ENCODE results near the gene HIRIP3. TPM values are rescaled to one million over a fixed set of nuclear protein-coding genes. Genes with fewer than 3 reads are reported as not detected.
A peak's percentile ranks its signal among the peaks of the same experiment; 100 is the strongest.
"Not testable (repeated sequence)": the region's sequence is repeated elsewhere in the genome, so short reads cannot be mapped to it uniquely, and the experiment has no call there.

Gene HIRIP3
- 10 to 100 TPM; 39.5 to 41.4 TPM for total RNA-seq

- Mint-ChIP-seq H3K27ac (peak within 1 kb of the TSS; percentile 99), H3K9me3 (no peaks in the 10 kb centered on the region), H3K4me1 (peaks cover 30% of the 10 kb centered on the region), H3K27me3 (no peaks in the 10 kb centered on the region), H3K4me3 (peak within 1 kb of the TSS; percentile 99), H3K36me3 (peaks cover 29% of the 10 kb centered on the region)
- peak; percentile 89 for DNase-seq
These were observed at the start of gene HIRIP3 for GRCh38 chr16:29995324-29995910. HIRIP3 (minus strand) TSS chr16:29995617; CDS start chr16:29995605, 12 bp downstream.

DNA sequence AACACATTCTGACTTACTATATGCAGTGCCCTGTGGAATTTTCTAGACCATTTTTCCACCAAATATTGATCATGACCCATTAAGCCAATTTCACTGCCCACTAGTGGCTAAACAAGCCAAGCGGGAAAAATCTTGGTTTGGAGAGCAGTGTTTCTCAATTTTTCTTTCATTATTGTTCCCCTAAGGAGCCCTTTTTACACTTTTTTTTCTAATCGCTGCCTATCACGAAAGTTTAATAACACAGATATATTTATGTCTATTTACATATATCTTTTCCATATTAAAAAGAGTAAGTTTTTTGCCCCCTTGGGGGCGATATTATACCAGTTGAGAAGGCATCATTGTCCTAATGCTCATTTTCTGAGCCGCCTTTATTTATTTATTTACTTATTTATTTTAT lies 46.4 kb upstream of the HIRIP3 start:
- no peaks in the 10 kb centered on the region for H3K9me3 Mint-ChIP-seq
- DNase-seq: no peak
- H3K4me1 Mint-ChIP-seq: peaks cover 2% of the 10 kb centered on the region
- no peaks in the 10 kb centered on the region for H3K36me3 Mint-ChIP-seq
- peaks cover 8% of the 10 kb centered on the region for H3K27me3 Mint-ChIP-seq
- no peak overlapping the region for H3K4me3 Mint-ChIP-seq
- no peak overlapping the region for H3K27ac Mint-ChIP-seq

- not testable (repeated sequence) for H3K27me3 Mint-ChIP-seq, H3K9me3 Mint-ChIP-seq, H3K4me1 Mint-ChIP-seq, H3K4me3 Mint-ChIP-seq, H3K36me3 Mint-ChIP-seq, DNase-seq, H3K27ac Mint-ChIP-seq
These were observed 45.3 kb upstream of the HIRIP3 start for GRCh38 chr16:30040690-30041089.

DNA sequence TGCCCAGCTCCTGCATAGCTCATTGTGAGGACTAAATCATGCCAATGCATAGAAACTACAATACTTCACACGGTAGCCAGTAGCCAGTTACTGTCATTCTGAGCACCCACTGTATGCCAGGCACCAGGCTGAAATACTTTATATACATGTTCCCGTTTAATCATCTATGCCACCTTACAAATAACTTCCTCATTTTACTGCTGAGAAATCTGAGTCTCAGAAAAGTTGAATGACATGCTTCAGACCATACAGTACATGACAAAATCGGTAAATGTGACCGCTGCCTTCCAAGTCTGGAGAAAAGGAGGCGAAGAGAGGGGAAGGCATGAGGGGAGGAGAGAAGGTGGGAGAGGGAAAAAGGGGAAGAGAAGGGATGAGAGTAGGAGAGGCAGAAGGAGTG lies 44.8 kb upstream of the HIRIP3 start:
- H3K27ac Mint-ChIP-seq: no peak overlapping the region
- H3K27me3 Mint-ChIP-seq: peaks cover 11% of the 10 kb centered on the region
- no peak overlapping the region for H3K4me3 Mint-ChIP-seq
- H3K9me3 Mint-ChIP-seq: no peaks in the 10 kb centered on the region
- no peaks in the 10 kb centered on the region for H3K36me3 Mint-ChIP-seq
- H3K4me1 Mint-ChIP-seq: peaks cover 2% of the 10 kb centered on the region
- DNase-seq: no peak

- H3K27ac Mint-ChIP-seq: no peak overlapping the region
- H3K9me3 Mint-ChIP-seq: no peaks in the 10 kb centered on the region
- no peaks in the 10 kb centered on the region for H3K36me3 Mint-ChIP-seq
- DNase-seq: no peak
- no peak overlapping the region for H3K4me3 Mint-ChIP-seq
- H3K4me1 Mint-ChIP-seq: peaks cover 6% of the 10 kb centered on the region
- peaks cover 63% of the 10 kb centered on the region for H3K27me3 Mint-ChIP-seq
These were observed 37.9 kb upstream of the HIRIP3 start for GRCh38 chr16:30033270-30033669.

DNA sequence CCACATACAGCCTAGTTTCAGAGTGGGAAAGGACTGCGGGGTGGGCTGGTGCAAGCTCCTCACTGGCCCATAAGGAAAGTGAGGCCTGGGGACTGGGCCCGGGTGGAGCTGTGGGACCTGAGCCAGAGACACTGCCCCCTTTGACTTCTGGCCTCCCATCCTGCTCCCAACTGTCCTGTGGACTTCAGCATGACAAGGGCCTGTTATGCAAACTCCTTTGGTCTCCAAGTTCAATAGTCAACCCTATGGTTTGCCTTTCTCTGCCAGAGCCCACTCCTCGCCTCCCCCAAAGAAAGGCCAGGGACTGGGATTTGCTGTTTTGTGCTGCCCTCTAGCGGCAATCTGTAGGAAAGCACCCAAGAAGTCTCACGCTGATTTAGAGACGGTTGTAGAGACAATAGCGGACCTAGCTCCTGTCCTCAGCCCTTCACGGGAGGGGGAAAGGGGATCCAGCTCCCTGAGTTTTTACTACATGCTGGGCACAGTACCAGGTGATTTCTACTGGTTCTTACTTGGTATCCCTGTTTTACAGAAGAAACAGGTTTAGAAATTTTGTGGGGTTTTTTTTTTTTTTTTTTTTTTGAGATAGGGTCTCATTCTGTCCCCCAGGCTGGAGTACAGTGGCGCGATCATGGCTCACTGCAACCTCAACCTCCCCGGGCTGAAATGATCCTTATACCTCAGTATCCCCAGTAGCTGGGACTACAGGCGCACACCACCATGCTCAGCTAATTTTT lies 36.8 kb upstream of the HIRIP3 start:
- Mint-ChIP-seq H3K27ac (no peak overlapping the region), H3K27me3 (peaks cover 74% of the 10 kb centered on the region), H3K4me3 (no peak overlapping the region), H3K36me3 (no peaks in the 10 kb centered on the region), H3K9me3 (no peaks in the 10 kb centered on the region), H3K4me1 (peaks cover 6% of the 10 kb centered on the region)
- peak; percentile 64 for DNase-seq

DNA sequence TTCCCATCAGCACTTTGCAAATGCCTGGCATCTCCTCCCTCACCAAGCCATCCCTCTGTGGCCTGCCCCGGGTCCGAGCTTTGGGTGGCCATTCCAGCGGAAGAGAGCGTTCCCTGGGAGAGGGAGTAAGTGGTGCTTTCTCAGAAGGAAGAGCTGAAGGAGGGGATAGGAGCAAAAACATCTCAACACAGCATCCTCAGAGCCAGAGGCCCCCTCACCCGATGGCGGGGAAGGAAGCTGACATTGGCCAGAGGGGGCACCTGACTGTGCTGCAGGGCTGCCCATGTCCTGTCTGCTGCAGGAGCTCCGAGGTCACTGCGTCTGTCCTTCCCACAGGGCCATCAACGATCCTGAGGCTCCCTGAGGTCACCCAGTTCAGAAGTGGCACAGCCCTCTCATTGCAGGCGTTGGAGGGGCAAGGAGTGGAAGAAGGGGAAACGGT lies 36.1 kb upstream of the HIRIP3 start:
- peaks cover 6% of the 10 kb centered on the region for H3K4me1 Mint-ChIP-seq
- DNase-seq: no peak
- H3K4me3 Mint-ChIP-seq: no peak overlapping the region
- H3K27me3 Mint-ChIP-seq: peaks cover 79% of the 10 kb centered on the region
- H3K27ac Mint-ChIP-seq: no peak overlapping the region
- H3K9me3 Mint-ChIP-seq: no peaks in the 10 kb centered on the region
- H3K36me3 Mint-ChIP-seq: no peaks in the 10 kb centered on the region

GRCh38 chr16:30030841-30031413 lies 35.5 kb upstream of the HIRIP3 start, which contains the start of gene TLCD3B:
TLCD3B (minus strand) TSS chr16:30031271; CDS start chr16:30030527, 744 bp downstream.
- no peak for DNase-seq
- H3K9me3 Mint-ChIP-seq: no peaks in the 10 kb centered on the region
- H3K27ac Mint-ChIP-seq: no peak within 1 kb of the TSS
- H3K27me3 Mint-ChIP-seq: peaks cover 79% of the 10 kb centered on the region
- H3K4me1 Mint-ChIP-seq: peaks cover 6% of the 10 kb centered on the region
- no peaks in the 10 kb centered on the region for H3K36me3 Mint-ChIP-seq
- H3K4me3 Mint-ChIP-seq: peak within 1 kb of the TSS; percentile 29

DNA sequence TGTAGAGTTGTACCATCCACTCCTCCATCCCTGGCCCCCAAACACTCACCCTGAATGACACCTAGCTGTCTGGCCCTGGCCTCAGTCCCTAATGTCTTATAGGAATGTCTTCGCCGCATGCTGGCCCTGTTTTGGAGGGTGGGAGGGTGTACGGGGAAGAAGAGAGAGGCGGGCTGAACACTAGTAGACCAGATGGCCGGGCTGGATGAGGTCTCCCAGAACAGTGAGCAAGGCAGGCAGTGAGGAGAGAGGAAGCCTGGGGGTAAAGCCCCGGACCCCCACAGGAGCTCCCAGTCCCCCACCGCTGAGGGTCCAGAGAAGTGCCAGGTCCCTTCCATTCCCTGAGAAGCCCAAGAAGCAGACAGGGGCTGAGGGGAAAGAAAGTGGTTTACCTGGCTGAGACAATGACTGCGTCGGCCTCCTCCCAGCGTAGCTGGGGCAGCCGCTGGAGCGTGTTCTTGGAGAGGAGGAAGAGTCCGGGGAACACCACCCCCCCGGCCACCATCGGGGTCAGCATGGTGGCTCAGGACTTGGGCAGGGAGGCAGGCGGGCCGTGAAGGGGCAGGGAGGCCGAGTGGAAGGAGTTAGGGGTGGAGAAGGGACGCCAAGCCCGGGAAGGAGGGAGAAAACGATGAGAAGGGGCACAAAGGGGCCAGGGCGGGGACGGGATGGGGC lies 34.7 kb upstream of the HIRIP3 start:
- Mint-ChIP-seq H3K36me3 (no peaks in the 10 kb centered on the region), H3K4me1 (peaks cover 4% of the 10 kb centered on the region), H3K27me3 (peaks cover 75% of the 10 kb centered on the region), H3K9me3 (no peaks in the 10 kb centered on the region), H3K4me3 (peak overlapping the region; percentile 29), H3K27ac (no peak overlapping the region)
- no peak for DNase-seq

- H3K4me3 Mint-ChIP-seq: no peak overlapping the region
- H3K36me3 Mint-ChIP-seq: no peaks in the 10 kb centered on the region
- H3K27ac Mint-ChIP-seq: no peak overlapping the region
- no peaks in the 10 kb centered on the region for H3K9me3 Mint-ChIP-seq
- peaks cover 67% of the 10 kb centered on the region for H3K27me3 Mint-ChIP-seq
- peak; percentile 45 for DNase-seq
- H3K4me1 Mint-ChIP-seq: peaks cover 3% of the 10 kb centered on the region
These were observed 33.1 kb upstream of the HIRIP3 start for GRCh38 chr16:30028438-30029076.

- Mint-ChIP-seq H3K27ac (no peak overlapping the region), H3K27me3 (peaks cover 60% of the 10 kb centered on the region), H3K4me3 (no peak overlapping the region), H3K36me3 (no peaks in the 10 kb centered on the region), H3K4me1 (peaks cover 3% of the 10 kb centered on the region), H3K9me3 (no peaks in the 10 kb centered on the region)
- DNase-seq: no peak
These were observed 32.4 kb upstream of the HIRIP3 start for GRCh38 chr16:30027588-30028437.

GRCh38 chr16:30026449-30026848 lies 31.0 kb upstream of the HIRIP3 start:
- H3K27ac Mint-ChIP-seq: no peak overlapping the region
- H3K4me1 Mint-ChIP-seq: peaks cover 3% of the 10 kb centered on the region
- no peaks in the 10 kb centered on the region for H3K9me3 Mint-ChIP-seq
- no peaks in the 10 kb centered on the region for H3K36me3 Mint-ChIP-seq
- no peak overlapping the region for H3K4me3 Mint-ChIP-seq
- H3K27me3 Mint-ChIP-seq: peaks cover 46% of the 10 kb centered on the region
- DNase-seq: no peak

- peaks cover 48% of the 10 kb centered on the region for H3K27me3 Mint-ChIP-seq
- no peaks in the 10 kb centered on the region for H3K36me3 Mint-ChIP-seq
These were observed 30.2 kb upstream of the HIRIP3 start for GRCh38 chr16:30025574-30025973.

DNA sequence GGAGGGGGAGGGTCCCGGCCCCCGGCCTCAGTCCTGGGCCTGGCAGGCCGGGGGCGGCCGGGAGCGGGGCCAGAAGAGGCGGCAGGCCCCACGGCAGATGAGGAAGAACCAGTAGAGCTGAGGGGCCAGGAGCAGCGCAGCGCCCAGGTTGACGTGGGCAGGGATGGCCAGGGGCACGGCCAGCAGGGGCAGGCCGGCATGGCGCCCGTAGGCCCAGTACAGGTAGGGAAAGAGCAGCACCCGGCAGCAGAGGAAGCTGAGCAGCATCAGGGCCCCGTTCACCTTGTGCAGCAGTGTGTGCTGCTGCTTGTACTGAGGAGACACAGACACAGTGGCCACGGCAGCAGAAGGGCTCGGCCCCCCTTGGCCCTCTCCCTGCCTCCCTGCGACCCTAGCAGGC lies 29.7 kb upstream of the HIRIP3 start:
- no peaks in the 10 kb centered on the region for H3K36me3 Mint-ChIP-seq
- H3K4me1 Mint-ChIP-seq: peaks cover 7% of the 10 kb centered on the region
- H3K9me3 Mint-ChIP-seq: no peaks in the 10 kb centered on the region
- no peak overlapping the region for H3K27ac Mint-ChIP-seq
- H3K27me3 Mint-ChIP-seq: peaks cover 47% of the 10 kb centered on the region
- no peak for DNase-seq
- H3K4me3 Mint-ChIP-seq: no peak overlapping the region

More at GRCh38 chr16:30025574-30025973, 30.2 kb upstream of the HIRIP3 start:
- no peak overlapping the region for H3K27ac Mint-ChIP-seq
- DNase-seq: no peak
- H3K9me3 Mint-ChIP-seq: no peaks in the 10 kb centered on the region
- H3K4me1 Mint-ChIP-seq: peaks cover 8% of the 10 kb centered on the region
- H3K4me3 Mint-ChIP-seq: no peak overlapping the region

Measured in activated naive CD8-positive, alpha-beta T cell treated with anti-CD3 and anti-CD28 coated beads for 36 hours (primary cell).